Liver (tissue), 9 donors: ENCODE data around the gene SOCS3. TPM values are rescaled to one million over a fixed set of nuclear protein-coding genes. Genes with fewer than 3 reads are reported as not detected.

Experiments
- DNase-seq: peaks from one replicate; pipeline ENCODE4 v3.0.0-alpha.2; 2017; ENCODE audit warnings: low spot score
- H3K27ac ChIP-seq, 2 donors: one replicate each; pipeline ENCODE4 v1.7.0; 2013; ENCODE audit warnings: inconsistent platforms in 2 of 2, low read length in 2 of 2, control low read depth in 1 of 2, low read depth in 1 of 2, mild to moderate bottlenecking in 1 of 2
- H3K27me3 ChIP-seq, 4 donors: one replicate each; pipeline versions ENCODE4 v1.6.1 to v1.7.0; 2013; ENCODE audit warnings: low read length in 3 of 4, inconsistent platforms in 1 of 4, mild to moderate bottlenecking in 1 of 4, moderate library complexity in 1 of 4; ENCODE audit not compliant: control insufficient read depth in 4 of 4, insufficient read depth in 4 of 4
- H3K36me3 ChIP-seq, 4 donors: one replicate each; pipeline versions ENCODE4 v1.6.1 to v1.7.0; 2013; ENCODE audit warnings: low read length in 3 of 4, mild to moderate bottlenecking in 3 of 4, low read depth in 1 of 4, moderate library complexity in 1 of 4; ENCODE audit not compliant: control insufficient read depth in 4 of 4, insufficient read depth in 3 of 4
- H3K4me1 ChIP-seq, 4 donors: one replicate each; pipeline versions ENCODE4 v1.6.1 to v1.7.0; 2013; ENCODE audit warnings: low read length in 3 of 4, mild to moderate bottlenecking in 3 of 4, moderate library complexity in 1 of 4; ENCODE audit not compliant: control insufficient read depth in 4 of 4, insufficient read depth in 4 of 4
- H3K4me3 ChIP-seq, 3 donors: one replicate each; pipeline versions ENCODE4 v1.6.1 to v1.7.0; 2013; ENCODE audit warnings: low read length in 3 of 3, control low read depth in 1 of 3, low read depth in 1 of 3, mild to moderate bottlenecking in 1 of 3
- H3K9ac ChIP-seq, 2 donors: one replicate each; pipeline ENCODE4 v1.7.0; 2013; ENCODE audit warnings: low read length in 2 of 2, mild to moderate bottlenecking in 2 of 2, moderate library complexity in 2 of 2, control low read depth in 1 of 2, low read depth in 1 of 2
- H3K9me3 ChIP-seq, 4 donors: one replicate each; pipeline versions ENCODE4 v1.6.1 to v1.7.0; 2013; ENCODE audit warnings: low read length in 3 of 4; ENCODE audit not compliant: control insufficient read depth in 4 of 4
- EGR1 ChIP-seq, 2 donors: IDR thresholded peaks; 2 replicates each; pipeline ENCODE4 v1.6.1; 2016 to 2018; ENCODE audit warnings: antibody characterized with exemption in 2 of 2, low read depth in 2 of 2
- FOXA1 ChIP-seq: IDR thresholded peaks from 2 replicates; pipeline ENCODE4 v1.6.1; 2016; ENCODE audit warnings: antibody characterized with exemption
- FOXA2 ChIP-seq: IDR thresholded peaks from 2 replicates; pipeline ENCODE4 v1.6.1; 2016; ENCODE audit warnings: antibody characterized with exemption
- GABPA ChIP-seq, 2 donors: IDR thresholded peaks in 1 of 2; conservative IDR thresholded peaks in 1 of 2; 2 replicates each; pipeline ENCODE4 v1.6.1; 2016; ENCODE audit warnings: antibody characterized with exemption in 2 of 2, mild to moderate bottlenecking in 1 of 2, moderate library complexity in 1 of 2
- HNF4A ChIP-seq, 2 donors: conservative IDR thresholded peaks; 2 replicates each; pipeline ENCODE4 v1.6.1; 2016; ENCODE audit warnings: antibody characterized with exemption in 2 of 2, mild to moderate bottlenecking in 2 of 2
- HNF4G ChIP-seq: IDR thresholded peaks from 2 replicates; pipeline ENCODE4 v1.6.1; 2016; ENCODE audit warnings: antibody characterized with exemption
- JUND ChIP-seq, 2 donors: IDR thresholded peaks; 2 replicates each; pipeline ENCODE4 v1.6.1; 2016; ENCODE audit warnings: antibody characterized with exemption in 2 of 2
- NR2F2 ChIP-seq: IDR thresholded peaks from 2 replicates; pipeline ENCODE4 v1.6.1; 2016; ENCODE audit warnings: antibody characterized with exemption
- RAD21 ChIP-seq, 2 donors: IDR thresholded peaks; 2 replicates each; pipeline ENCODE4 v1.6.1; 2016; ENCODE audit warnings: antibody characterized with exemption in 2 of 2, mild to moderate bottlenecking in 2 of 2
- RXRA ChIP-seq, 2 donors: IDR thresholded peaks; 2 replicates each; pipeline ENCODE4 v1.6.1; 2017 to 2018; ENCODE audit warnings: antibody characterized with exemption in 2 of 2, mild to moderate bottlenecking in 1 of 2
- SP1 ChIP-seq: IDR thresholded peaks from 2 replicates; pipeline ENCODE4 v1.6.1; 2018; ENCODE audit warnings: antibody characterized with exemption, mild to moderate bottlenecking
- TAF1 ChIP-seq: conservative IDR thresholded peaks from 2 replicates; pipeline ENCODE4 v1.6.1; 2016; ENCODE audit warnings: antibody characterized with exemption, mild to moderate bottlenecking
- YY1 ChIP-seq: IDR thresholded peaks from 2 replicates; pipeline ENCODE4 v1.6.1; 2016; ENCODE audit warnings: antibody characterized with exemption, mild to moderate bottlenecking
- WGBS: extraction: QIAGEN DNeasy Blood & Tissue Kit; methylation state at CpG from one replicate; pipeline ENCODE4 v1.1.7; 2013; 5-methylcytosine and 5-hydroxymethylcytosine counted together
- polyA plus RNA-seq, 2 donors: library from polyadenylated mRNA; stranded (reverse) in 1 of 2; unstranded in 1 of 2; fragments of 200-250 nt in 1 of 2; fragments of >200 nt in 1 of 2; fragmentation: Nextera tagmentation in 1 of 2; extraction: Ambion mirVana in 1 of 2; gene quantifications; one replicate each; pipeline versions ENCODE4 v1.2.1 to v1.2.3, GENCODE V29; 2013 to 2015
- total RNA-seq, 2 donors: library from RNA; depleted of rRNA; stranded (reverse); fragments of >200 nt; gene quantifications; one replicate each; pipeline ENCODE4 v1.2.3, GENCODE V29; 2014
- TF ChIP-seq, protein P1 (sequence below): IDR thresholded peaks from 2 replicates; pipeline ENCODE4 v1.6.1; 2016; ENCODE audit warnings: antibody characterized with exemption, mild to moderate bottlenecking
- TF ChIP-seq, protein P2 (sequence below): IDR thresholded peaks from 2 replicates; pipeline ENCODE4 v1.6.1; 2016; ENCODE audit warnings: antibody characterized with exemption
- TF ChIP-seq, protein P3 (sequence below): IDR thresholded peaks from 2 replicates; pipeline ENCODE4 v1.6.1; 2016; ENCODE audit warnings: antibody characterized with exemption
- TF ChIP-seq, protein P4 (sequence below): fragments of 150-350 bp; IDR thresholded peaks from 2 replicates; pipeline ENCODE4 v1.5.1; 2017; ENCODE audit warnings: improper control_type of control experiment, low read depth, low read length; ENCODE audit not compliant: missing input control
- donor health status: healthy.
- donor health status: healthy.
- donor health status: healthy.
- donor health status: healthy.
- donor health status: healthy.

The SOCS3 gene
- total and polyA plus RNA-seq, 4 donors: 12.2 to 48.0 (median 18.3) TPM

DNA sequence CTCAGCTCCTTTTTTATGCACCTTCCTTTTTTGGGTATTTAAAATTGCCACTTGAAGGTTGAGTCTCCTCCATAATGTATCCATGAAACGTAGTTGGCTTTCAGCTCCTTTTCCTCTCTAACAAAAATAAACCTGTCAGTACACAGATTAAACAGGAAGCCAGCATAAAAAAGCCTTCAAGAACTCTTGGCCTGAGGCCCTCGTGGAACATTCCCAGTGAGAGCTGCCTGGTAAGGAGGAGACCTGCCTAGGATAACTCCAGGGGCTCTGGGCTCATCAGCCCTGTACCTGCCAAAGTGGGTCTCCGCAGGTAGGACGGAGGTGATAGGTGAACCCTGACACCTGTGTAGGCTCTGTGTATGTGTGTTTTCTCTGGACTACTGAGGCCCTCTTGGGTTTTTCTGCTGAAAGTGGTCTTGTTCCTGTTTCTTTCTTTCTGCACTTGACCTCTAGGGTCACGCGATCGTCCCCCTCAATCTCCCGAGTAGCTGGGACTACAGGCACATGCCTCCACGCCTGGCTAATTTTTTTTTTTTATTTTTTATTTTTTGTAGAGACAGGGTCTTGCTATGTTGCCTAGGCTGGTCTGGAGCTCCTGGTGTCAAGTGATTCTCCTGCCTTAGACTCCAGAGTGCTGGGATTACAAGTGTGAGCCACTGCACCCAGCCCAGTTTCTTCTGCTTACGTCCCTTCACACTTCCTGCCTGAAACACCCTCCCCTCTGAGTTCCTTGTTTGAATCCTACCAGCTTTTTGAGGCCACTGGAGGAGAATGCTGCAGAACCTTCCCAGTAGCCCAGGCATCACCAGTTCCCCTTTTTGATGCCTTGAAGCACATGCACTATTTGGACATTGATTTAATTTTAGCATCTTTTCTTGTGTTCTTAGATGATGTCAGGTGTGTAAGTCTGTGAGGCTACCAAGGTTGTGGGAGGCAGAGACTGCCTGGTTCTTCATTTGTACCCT lies 28.4 kb upstream of the SOCS3 start (continued):
- TF ChIP-seq, protein P1, sequence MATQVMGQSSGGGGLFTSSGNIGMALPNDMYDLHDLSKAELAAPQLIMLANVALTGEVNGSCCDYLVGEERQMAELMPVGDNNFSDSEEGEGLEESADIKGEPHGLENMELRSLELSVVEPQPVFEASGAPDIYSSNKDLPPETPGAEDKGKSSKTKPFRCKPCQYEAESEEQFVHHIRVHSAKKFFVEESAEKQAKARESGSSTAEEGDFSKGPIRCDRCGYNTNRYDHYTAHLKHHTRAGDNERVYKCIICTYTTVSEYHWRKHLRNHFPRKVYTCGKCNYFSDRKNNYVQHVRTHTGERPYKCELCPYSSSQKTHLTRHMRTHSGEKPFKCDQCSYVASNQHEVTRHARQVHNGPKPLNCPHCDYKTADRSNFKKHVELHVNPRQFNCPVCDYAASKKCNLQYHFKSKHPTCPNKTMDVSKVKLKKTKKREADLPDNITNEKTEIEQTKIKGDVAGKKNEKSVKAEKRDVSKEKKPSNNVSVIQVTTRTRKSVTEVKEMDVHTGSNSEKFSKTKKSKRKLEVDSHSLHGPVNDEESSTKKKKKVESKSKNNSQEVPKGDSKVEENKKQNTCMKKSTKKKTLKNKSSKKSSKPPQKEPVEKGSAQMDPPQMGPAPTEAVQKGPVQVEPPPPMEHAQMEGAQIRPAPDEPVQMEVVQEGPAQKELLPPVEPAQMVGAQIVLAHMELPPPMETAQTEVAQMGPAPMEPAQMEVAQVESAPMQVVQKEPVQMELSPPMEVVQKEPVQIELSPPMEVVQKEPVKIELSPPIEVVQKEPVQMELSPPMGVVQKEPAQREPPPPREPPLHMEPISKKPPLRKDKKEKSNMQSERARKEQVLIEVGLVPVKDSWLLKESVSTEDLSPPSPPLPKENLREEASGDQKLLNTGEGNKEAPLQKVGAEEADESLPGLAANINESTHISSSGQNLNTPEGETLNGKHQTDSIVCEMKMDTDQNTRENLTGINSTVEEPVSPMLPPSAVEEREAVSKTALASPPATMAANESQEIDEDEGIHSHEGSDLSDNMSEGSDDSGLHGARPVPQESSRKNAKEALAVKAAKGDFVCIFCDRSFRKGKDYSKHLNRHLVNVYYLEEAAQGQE: no peak
- TF ChIP-seq RAD21 (IDR thresholded peaks at IDR 0.05): no peak

DNA sequence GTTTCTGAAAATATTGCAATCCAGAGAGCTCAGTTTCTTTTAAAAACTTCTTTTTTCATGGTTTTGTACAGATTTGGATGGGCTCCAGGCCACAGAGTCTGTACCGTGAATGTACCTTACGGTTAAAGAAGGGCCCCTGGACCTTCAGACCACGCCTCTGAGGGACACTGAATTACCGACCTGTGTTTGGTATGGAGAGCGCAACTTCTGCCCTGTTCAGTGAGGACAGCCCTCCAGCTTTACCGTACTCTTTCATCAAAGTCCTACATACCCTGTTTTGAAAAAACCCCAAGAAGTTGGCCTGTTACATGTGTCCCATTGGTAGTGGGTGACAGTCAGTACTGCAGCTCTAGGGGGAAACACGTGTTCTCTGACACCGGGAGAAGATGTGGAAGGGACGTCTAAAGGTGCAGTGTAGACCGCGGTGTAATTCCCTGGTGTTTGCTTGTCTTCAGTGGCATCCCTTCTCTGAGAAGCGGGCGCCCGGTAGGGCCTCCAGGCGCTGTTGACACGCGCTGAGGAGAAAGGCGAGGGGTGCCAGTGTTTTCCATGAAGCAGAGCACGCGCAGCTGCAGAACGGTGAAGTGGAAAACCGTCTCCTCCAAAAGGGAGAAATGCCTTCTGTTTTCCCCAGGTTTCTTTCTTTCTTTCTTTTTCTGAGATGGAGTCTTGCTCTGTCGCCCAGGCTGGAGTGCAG lies 24.8 kb upstream of the SOCS3 start:
- Histone ChIP-seq H3K4me3 (no peak overlapping the region), H3K4me1 (peaks cover 2 to 14% (median 10%) of the 10 kb centered on the region in 4 donors)
- DNase-seq: no peak

More for the DNA sequence above, 24.8 kb upstream of the SOCS3 start:
- 84% methylated on average over 23 of the region's 23 CpGs for WGBS
- Histone ChIP-seq H3K27ac (peak overlapping the region; percentile 68 to 77), H3K27me3 (no peaks in the 10 kb centered on the region), H3K36me3 (peaks cover 0 to 3% (median under 1%) of the 10 kb centered on the region in 4 donors), H3K9me3 (no peaks in the 10 kb centered on the region), H3K9ac (peak overlapping the region in 1 of 2 donors; percentile 5)
- TF ChIP-seq, protein P1: no peak
- TF ChIP-seq FOXA2 (no peak), HNF4G (no peak), RXRA (IDR thresholded peaks at IDR 0.05) (no peak), TAF1 (no peak), GABPA (IDR thresholded peaks at IDR 0.05 in 1 of 2, conservative IDR thresholded peaks at IDR 0.05 in 1 of 2) (no peak), JUND (IDR thresholded peaks at IDR 0.05) (no peak), YY1 (no peak), HNF4A (conservative IDR thresholded peaks at IDR 0.05) (no peak), FOXA1 (no peak), NR2F2 (no peak), EGR1 (IDR thresholded peaks at IDR 0.05; ENCODE audit: low read depth in 2 of 2) (no peak), SP1 (no peak), RAD21 (IDR thresholded peaks at IDR 0.05) (no peak)
- TF ChIP-seq, protein P2, sequence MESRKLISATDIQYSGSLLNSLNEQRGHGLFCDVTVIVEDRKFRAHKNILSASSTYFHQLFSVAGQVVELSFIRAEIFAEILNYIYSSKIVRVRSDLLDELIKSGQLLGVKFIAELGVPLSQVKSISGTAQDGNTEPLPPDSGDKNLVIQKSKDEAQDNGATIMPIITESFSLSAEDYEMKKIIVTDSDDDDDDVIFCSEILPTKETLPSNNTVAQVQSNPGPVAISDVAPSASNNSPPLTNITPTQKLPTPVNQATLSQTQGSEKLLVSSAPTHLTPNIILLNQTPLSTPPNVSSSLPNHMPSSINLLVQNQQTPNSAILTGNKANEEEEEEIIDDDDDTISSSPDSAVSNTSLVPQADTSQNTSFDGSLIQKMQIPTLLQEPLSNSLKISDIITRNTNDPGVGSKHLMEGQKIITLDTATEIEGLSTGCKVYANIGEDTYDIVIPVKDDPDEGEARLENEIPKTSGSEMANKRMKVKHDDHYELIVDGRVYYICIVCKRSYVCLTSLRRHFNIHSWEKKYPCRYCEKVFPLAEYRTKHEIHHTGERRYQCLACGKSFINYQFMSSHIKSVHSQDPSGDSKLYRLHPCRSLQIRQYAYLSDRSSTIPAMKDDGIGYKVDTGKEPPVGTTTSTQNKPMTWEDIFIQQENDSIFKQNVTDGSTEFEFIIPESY: no peak
- TF ChIP-seq, protein P3, sequence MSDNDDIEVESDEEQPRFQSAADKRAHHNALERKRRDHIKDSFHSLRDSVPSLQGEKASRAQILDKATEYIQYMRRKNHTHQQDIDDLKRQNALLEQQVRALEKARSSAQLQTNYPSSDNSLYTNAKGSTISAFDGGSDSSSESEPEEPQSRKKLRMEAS: no peak
- TF ChIP-seq, protein P4, sequence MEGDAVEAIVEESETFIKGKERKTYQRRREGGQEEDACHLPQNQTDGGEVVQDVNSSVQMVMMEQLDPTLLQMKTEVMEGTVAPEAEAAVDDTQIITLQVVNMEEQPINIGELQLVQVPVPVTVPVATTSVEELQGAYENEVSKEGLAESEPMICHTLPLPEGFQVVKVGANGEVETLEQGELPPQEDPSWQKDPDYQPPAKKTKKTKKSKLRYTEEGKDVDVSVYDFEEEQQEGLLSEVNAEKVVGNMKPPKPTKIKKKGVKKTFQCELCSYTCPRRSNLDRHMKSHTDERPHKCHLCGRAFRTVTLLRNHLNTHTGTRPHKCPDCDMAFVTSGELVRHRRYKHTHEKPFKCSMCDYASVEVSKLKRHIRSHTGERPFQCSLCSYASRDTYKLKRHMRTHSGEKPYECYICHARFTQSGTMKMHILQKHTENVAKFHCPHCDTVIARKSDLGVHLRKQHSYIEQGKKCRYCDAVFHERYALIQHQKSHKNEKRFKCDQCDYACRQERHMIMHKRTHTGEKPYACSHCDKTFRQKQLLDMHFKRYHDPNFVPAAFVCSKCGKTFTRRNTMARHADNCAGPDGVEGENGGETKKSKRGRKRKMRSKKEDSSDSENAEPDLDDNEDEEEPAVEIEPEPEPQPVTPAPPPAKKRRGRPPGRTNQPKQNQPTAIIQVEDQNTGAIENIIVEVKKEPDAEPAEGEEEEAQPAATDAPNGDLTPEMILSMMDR: no peak
